HEK293T (cell line): Measurements from ENCODE around the gene PCBP3.

ENCODE experiments used
- BHLHE40 ChIP-seq: fragments of 450-650 bp; IDR thresholded peaks from 2 replicates; pipeline ENCODE4 v1.6.1; 2016; ENCODE audit warnings: mild to moderate bottlenecking, moderate library complexity, borderline replicate concordance
- FOXK2 ChIP-seq: fragments of 450-650 bp; IDR thresholded peaks from 2 replicates; pipeline ENCODE4 v1.6.1; 2016; ENCODE audit warnings: mild to moderate bottlenecking
- HDGF ChIP-seq: fragments of 450-650 bp; IDR thresholded peaks from 2 replicates; pipeline ENCODE4 v1.6.1; 2017; ENCODE audit warnings: antibody characterized with exemption, borderline replicate concordance
- LEF1 ChIP-seq: fragments of 450-650 bp; IDR thresholded peaks from 2 replicates; pipeline ENCODE4 v1.6.1; 2017; ENCODE audit warnings: mild to moderate bottlenecking, borderline replicate concordance
- SP1 ChIP-seq: fragments of 450-650 bp; IDR thresholded peaks from 2 replicates; pipeline ENCODE4 v1.6.1; 2017
- SUZ12 ChIP-seq: fragments of 450-650 bp; IDR thresholded peaks from 2 replicates; pipeline ENCODE4 v1.6.1; 2016; ENCODE audit warnings: mild to moderate bottlenecking

DNA sequence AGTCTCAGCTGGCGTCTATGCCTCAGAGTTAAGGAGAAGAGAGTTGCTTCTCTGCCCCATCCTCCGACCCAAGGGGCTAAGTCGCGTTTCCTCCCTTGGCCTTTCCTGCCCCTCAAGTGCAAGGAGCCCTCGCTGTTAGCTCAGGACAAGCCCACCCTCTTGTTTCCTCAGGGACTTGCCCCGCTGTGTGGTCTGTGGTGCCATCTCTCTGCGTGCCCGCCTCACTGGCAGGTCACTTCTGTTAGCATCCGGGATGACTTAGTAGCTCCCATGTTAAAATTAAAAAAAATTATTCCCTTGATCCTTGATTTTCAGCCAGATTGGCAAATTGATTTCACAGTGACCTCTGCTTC, 96.5 kb downstream of the PCBP3 start:
- TF ChIP-seq FOXK2 (no peak), SP1 (no peak), HDGF (no peak), BHLHE40 (no peak), LEF1 (no peak), SUZ12 (no peak)
